K562 (cell line): Measurements from ENCODE around the gene ZNF775. TPM values are rescaled to one million over a fixed set of nuclear protein-coding genes. Genes with fewer than 3 reads are reported as not detected.

Source experiments
- JUN ChIP-seq, 2 experiments: sonication (generic) in 1 of 2; formaldehyde crosslinking in 1 of 2; IDR thresholded peaks; 2 replicates each; pipeline versions ENCODE4 v1.6.1 to v1.8.0; 2012 to 2022; ENCODE audit warnings: borderline replicate concordance in 2 of 2, mild to moderate bottlenecking in 2 of 2, improper control_type of control experiment in 1 of 2, low read depth in 1 of 2, low read length in 1 of 2, missing genetic modification reagents in 1 of 2
- MCM3 ChIP-seq: fragments of 450-650 bp; IDR thresholded peaks from 2 replicates; pipeline ENCODE4 v1.6.1; 2016
- MGA ChIP-seq: fragments of 450-650 bp; IDR thresholded peaks from 2 replicates; pipeline ENCODE4 v1.6.1; 2016; ENCODE audit warnings: mild to moderate bottlenecking, moderate library complexity
- NR3C1 ChIP-seq: sonication (generic); formaldehyde crosslinking; IDR thresholded peaks from 2 replicates; pipeline ENCODE4 v1.8.1; 2022; ENCODE audit warnings: missing genetic modification reagents
- RBFOX2 ChIP-seq: fragments of 200-400 bp; formaldehyde crosslinking; IDR thresholded peaks from 2 replicates; pipeline ENCODE4 v1.6.1; 2017; ENCODE audit warnings: low read depth, mild to moderate bottlenecking, low read length, moderate library complexity
- RUNX1 ChIP-seq: sonication (generic); IDR thresholded peaks from 2 replicates; pipeline ENCODE4 v1.6.1; 2016; ENCODE audit warnings: antibody characterized with exemption, low read depth
- SPI1 ChIP-seq: IDR thresholded peaks from 2 replicates; pipeline ENCODE4 v1.6.1; 2011; ENCODE audit warnings: low read depth, low read length, control low read depth, borderline replicate concordance
- U2AF1 ChIP-seq: fragments of 200-400 bp; formaldehyde crosslinking; optimal IDR thresholded peaks from 2 replicates; pipeline ENCODE3; 2017; ENCODE audit warnings: mild to moderate bottlenecking, low read depth, low read length, moderate library complexity
- ZBTB12 ChIP-seq: fragments of 250-450 bp; sonication (Bioruptor Pico); IDR thresholded peaks from 2 replicates; pipeline ENCODE4 v1.4.0; 2020
- ZFX ChIP-seq: sonication (generic); formaldehyde crosslinking; IDR thresholded peaks from 2 replicates; pipeline ENCODE4 v1.8.0; 2022; ENCODE audit warnings: mild to moderate bottlenecking, missing genetic modification reagents, moderate library complexity
- ZNF197 ChIP-seq: fragments of 200-800 bp; sonication (Bioruptor generic); IDR thresholded peaks from 2 replicates; pipeline ENCODE4 v1.6.1; 2016; ENCODE audit warnings: low read depth, missing genetic modification characterization, missing compliant biosample characterization
- ZNF77 ChIP-seq: fragments of 250-450 bp; sonication (Bioruptor Pico); IDR thresholded peaks from 2 replicates; pipeline ENCODE4 v1.5.0; 2020
- polyA plus RNA-seq, 8 experiments: library from polyadenylated mRNA; depleted of rRNA in 4 of 8; stranded (reverse) in 5 of 8; unstranded in 3 of 8; fragments of >200 nt; fragmentation: Nextera tagmentation in 2 of 8; fragmentation: Illumina TruSeq in 1 of 8; extraction: Ambion mirVana in 2 of 8; extraction: Trizol in 1 of 8; gene quantifications; 2 replicates each; pipeline versions ENCODE4 v1.2.1 to v1.2.3, GENCODE V29; 2011 to 2014; ENCODE audit warnings: inconsistent platforms in 1 of 8, missing spikeins in 1 of 8
- total RNA-seq, 7 experiments: library from RNA; depleted of rRNA in 6 of 7; stranded (reverse); fragments of >200 nt in 6 of 7; fragmentation: Illumina TruSeq in 2 of 7; extraction: Trizol in 2 of 7; gene quantifications; 2 replicates each; pipeline versions ENCODE4 v1.2.1 to v1.2.3, GENCODE V29; 2011 to 2021; ENCODE audit warnings: low replicate concordance in 1 of 7
- TF ChIP-seq, protein P1 (sequence below): fragments of 250-450 bp; sonication (Bioruptor Pico); IDR thresholded peaks from 2 replicates; pipeline ENCODE4 v1.5.0; 2020; ENCODE audit warnings: mild to moderate bottlenecking

Gene ZNF775
- total and polyA plus RNA-seq, 9 of the 15 experiments (the other 6 are each of a cell fraction or from before 2014, with no cell fraction given): 0.04 to 18.7 (median 4.9) TPM

GRCh38 chr7:150420987-150421674 lies 42.0 kb downstream of the ZNF775 start (continued):
- TF ChIP-seq, protein P1, sequence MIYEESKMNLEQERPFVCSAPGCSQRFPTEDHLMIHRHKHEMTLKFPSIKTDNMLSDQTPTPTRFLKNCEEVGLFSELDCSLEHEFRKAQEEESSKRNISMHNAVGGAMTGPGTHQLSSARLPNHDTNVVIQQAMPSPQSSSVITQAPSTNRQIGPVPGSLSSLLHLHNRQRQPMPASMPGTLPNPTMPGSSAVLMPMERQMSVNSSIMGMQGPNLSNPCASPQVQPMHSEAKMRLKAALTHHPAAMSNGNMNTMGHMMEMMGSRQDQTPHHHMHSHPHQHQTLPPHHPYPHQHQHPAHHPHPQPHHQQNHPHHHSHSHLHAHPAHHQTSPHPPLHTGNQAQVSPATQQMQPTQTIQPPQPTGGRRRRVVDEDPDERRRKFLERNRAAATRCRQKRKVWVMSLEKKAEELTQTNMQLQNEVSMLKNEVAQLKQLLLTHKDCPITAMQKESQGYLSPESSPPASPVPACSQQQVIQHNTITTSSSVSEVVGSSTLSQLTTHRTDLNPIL: no peak
- TF ChIP-seq ZFX (CRISPR knock-in tag) (no peak; the same call in 1 of the 2 replicates), ZNF77 (CRISPR knock-in tag) (no peak), RUNX1 (no peak), JUN (IDR thresholded peaks at IDR 0.05; ENCODE audit: borderline replicate concordance, low read depth, low read length) (peak; percentile 57; the same call in 1 of the 2 replicates), JUN (CRISPR knock-in tag; IDR thresholded peaks at IDR 0.05; ENCODE audit: borderline replicate concordance) (peak; percentile 30; the same call in 1 of the 2 replicates), NR3C1 (CRISPR knock-in tag) (no peak), U2AF1 (no peak), ZBTB12 (CRISPR knock-in tag) (no peak), ZNF197 (CRISPR knock-in tag) (0 out of 2 replicates have a peak, but pooled peaks have one; percentile 61), MGA (no peak), SPI1 (no peak), MCM3 (no peak), RBFOX2 (no peak)
